RWPE2 (cell line): ENCODE data around the gene PHLDA2.

Source experiments
- ATAC-seq: fragments of 200-7000 bp; cut with Tn5 transposase; 3 replicates; pipeline ENCODE4 v1.9.1; 2021; ENCODE audit warnings: low read depth
- DNase-seq: peaks from one replicate; pipeline ENCODE4 v3.0.0-alpha.2; 2020; ENCODE audit warnings: low spot score
- H3K27ac ChIP-seq: fragments of 450-650 bp; 2 replicates; pipeline ENCODE4 v1.5.1; 2017; ENCODE audit warnings: mild to moderate bottlenecking; ENCODE audit not compliant: poor library complexity, severe bottlenecking
- H3K27me3 ChIP-seq: fragments of 250-450 bp; sonication (Bioruptor Pico); 2 replicates; pipeline ENCODE4 v1.5.1; 2021; ENCODE audit warnings: mild to moderate bottlenecking, moderate library complexity; ENCODE audit not compliant: insufficient read depth, poor library complexity, severe bottlenecking
- H3K36me3 ChIP-seq: fragments of 250-450 bp; sonication (Bioruptor Pico); 2 replicates; pipeline ENCODE4 v1.5.1; 2020; ENCODE audit warnings: low read depth, mild to moderate bottlenecking, moderate library complexity
- H3K4me1 ChIP-seq: fragments of 250-450 bp; sonication (Bioruptor Pico); 2 replicates; pipeline ENCODE4 v1.5.1; 2021; ENCODE audit warnings: mild to moderate bottlenecking, moderate library complexity; ENCODE audit not compliant: insufficient read depth, poor library complexity, severe bottlenecking
- H3K4me3 ChIP-seq: fragments of 250-450 bp; sonication (Bioruptor Pico); 2 replicates; pipeline ENCODE4 v1.5.1; 2021; ENCODE audit warnings: mild to moderate bottlenecking, moderate library complexity; ENCODE audit not compliant: severe bottlenecking
- H3K9me3 ChIP-seq: fragments of 250-450 bp; sonication (Bioruptor Pico); 2 replicates; pipeline ENCODE4 v1.5.1; 2021; ENCODE audit warnings: mild to moderate bottlenecking, moderate library complexity; ENCODE audit not compliant: severe bottlenecking
- TF ChIP-seq, protein P1 (sequence below): fragments of 450-650 bp; IDR thresholded peaks from one replicate; pipeline ENCODE4 v1.5.1; 2017; ENCODE audit warnings: mild to moderate bottlenecking, moderate library complexity; ENCODE audit not compliant: poor library complexity, severe bottlenecking

The PHLDA2 gene

DNA sequence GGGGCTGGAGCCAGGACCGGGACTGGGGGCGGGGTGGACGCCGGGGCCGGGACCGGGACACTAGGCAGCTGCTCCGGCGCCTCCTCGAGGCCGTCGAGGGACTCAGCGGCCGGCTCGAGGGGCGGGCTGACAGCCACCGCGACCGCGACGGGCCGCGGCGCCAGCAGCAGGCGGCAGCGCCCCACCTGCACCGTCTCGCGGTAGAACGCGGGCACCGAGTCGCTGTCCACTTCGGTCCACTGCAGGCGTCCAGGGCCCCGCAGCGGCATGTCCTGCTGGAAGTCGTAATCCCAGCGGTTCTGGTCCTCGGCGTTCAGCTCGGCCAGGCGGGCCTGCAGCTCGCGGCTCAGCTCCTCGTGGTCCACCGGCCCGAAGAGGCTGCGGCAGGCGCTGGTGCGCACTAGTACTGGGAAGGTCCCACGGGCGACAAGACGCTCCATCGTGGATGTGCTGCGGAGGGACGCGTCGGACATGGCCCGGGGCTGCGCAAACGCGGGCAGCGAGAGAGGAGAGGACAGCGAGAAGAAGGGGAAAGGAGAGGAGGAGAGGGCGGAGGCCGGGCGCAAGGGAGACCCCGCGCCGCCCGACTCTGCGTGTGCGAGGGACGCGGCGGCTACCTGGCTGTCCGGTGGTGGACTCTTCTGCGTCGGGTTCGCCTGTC is 44.1 kb downstream of the PHLDA2 start:
- no peaks in the 10 kb centered on the region for H3K27me3 ChIP-seq
- H3K27ac ChIP-seq: peak overlapping the region; percentile 15
- ATAC-seq: peak; percentile 19
- no peaks in the 10 kb centered on the region for H3K9me3 ChIP-seq
- peak overlapping the region; percentile 74 for H3K4me3 ChIP-seq
- H3K36me3 ChIP-seq: no peaks in the 10 kb centered on the region
- peaks cover under 1% of the 10 kb centered on the region for H3K4me1 ChIP-seq
- DNase-seq: no peak
- TF ChIP-seq, protein P1, sequence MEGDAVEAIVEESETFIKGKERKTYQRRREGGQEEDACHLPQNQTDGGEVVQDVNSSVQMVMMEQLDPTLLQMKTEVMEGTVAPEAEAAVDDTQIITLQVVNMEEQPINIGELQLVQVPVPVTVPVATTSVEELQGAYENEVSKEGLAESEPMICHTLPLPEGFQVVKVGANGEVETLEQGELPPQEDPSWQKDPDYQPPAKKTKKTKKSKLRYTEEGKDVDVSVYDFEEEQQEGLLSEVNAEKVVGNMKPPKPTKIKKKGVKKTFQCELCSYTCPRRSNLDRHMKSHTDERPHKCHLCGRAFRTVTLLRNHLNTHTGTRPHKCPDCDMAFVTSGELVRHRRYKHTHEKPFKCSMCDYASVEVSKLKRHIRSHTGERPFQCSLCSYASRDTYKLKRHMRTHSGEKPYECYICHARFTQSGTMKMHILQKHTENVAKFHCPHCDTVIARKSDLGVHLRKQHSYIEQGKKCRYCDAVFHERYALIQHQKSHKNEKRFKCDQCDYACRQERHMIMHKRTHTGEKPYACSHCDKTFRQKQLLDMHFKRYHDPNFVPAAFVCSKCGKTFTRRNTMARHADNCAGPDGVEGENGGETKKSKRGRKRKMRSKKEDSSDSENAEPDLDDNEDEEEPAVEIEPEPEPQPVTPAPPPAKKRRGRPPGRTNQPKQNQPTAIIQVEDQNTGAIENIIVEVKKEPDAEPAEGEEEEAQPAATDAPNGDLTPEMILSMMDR: peak; percentile 55

GRCh38 chr11:2883979-2884815 is 45.0 kb downstream of the PHLDA2 start:
- no peaks in the 10 kb centered on the region for H3K4me1 ChIP-seq
- H3K36me3 ChIP-seq: no peaks in the 10 kb centered on the region
- DNase-seq (no peak), ATAC-seq (peak; percentile 15; the same call in 1 of the 3 replicates)
- H3K27ac ChIP-seq: peak overlapping the region; percentile 15
- no peaks in the 10 kb centered on the region for H3K27me3 ChIP-seq
- TF ChIP-seq, protein P1: no peak
- H3K9me3 ChIP-seq: no peaks in the 10 kb centered on the region
- peak overlapping the region; percentile 74 for H3K4me3 ChIP-seq

DNA sequence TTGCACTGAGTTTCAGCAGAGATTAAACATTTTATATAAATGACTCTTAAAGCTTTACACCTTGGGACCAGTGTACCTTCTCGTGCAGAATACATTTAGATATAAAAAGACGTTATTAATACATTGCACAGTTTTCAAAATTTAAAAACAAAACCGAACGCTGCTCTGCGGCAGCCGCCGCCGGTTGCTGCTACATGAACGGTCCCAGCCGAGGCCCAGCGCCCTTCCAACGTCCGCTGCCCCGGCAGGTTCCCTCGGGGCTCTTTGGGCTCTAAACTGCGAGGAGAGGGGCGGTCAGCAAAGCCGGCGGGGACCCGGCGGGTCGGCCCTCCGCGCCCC is 45.6 kb downstream of the PHLDA2 start:
- no peak overlapping the region for H3K27ac ChIP-seq
- H3K4me3 ChIP-seq: peak overlapping the region; percentile 74
- no peaks in the 10 kb centered on the region for H3K9me3 ChIP-seq
- TF ChIP-seq, protein P1: no peak
- ATAC-seq (no peak), DNase-seq (no peak)
- no peaks in the 10 kb centered on the region for H3K4me1 ChIP-seq
- no peaks in the 10 kb centered on the region for H3K36me3 ChIP-seq
- no peaks in the 10 kb centered on the region for H3K27me3 ChIP-seq

- no peaks in the 10 kb centered on the region for H3K36me3 ChIP-seq
- H3K27me3 ChIP-seq: no peaks in the 10 kb centered on the region
- no peaks in the 10 kb centered on the region for H3K4me1 ChIP-seq
- ATAC-seq (no peak), DNase-seq (no peak)
- TF ChIP-seq, protein P1: no peak
- H3K9me3 ChIP-seq: no peaks in the 10 kb centered on the region
- no peak overlapping the region for H3K4me3 ChIP-seq
- no peak overlapping the region for H3K27ac ChIP-seq
Observed at GRCh38 chr11:2882396-2883110, 46.7 kb downstream of the PHLDA2 start.
